GM18951 (cell line): Measurements from ENCODE around the gene COG2.

Source experiments
- POLR2A ChIP-seq: IDR thresholded peaks from 4 replicates; pipeline ENCODE4 v1.6.1; 2011; ENCODE audit warnings: mild to moderate bottlenecking; ENCODE audit not compliant: insufficient read length, insufficient read depth; ENCODE audit errors: extremely low read depth
- in situ Hi-C: fragments of 300-500 bp; cut with MboI; formaldehyde crosslinking; loops from one replicate; pipeline ENCODE4 v1.12.0; 2022; ENCODE audit warnings: low sequenced_read_pairs, mixed read lengths, inconsistent platforms; ENCODE audit not compliant: unreplicated experiment

Gene COG2

DNA sequence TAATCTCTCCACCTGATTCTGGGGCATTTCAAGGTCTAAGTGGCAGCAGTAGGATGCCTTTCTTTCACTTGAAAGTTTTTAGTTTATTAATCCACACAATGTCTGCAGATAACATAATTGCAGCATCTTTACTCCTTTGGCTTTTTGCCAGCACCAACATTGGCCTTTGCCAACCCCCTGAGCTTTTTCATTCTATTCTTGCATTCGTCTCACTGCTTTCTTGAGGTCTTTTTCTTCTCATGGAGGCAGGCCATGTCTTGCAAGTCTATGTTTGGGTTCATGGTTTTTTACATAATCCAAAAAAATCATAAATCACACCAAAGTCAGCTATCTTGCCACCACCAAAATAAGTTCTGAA, 30.4 kb upstream of the COG2 start:
- in situ Hi-C loops: no loop called here
- TF ChIP-seq POLR2A: no peak

DNA sequence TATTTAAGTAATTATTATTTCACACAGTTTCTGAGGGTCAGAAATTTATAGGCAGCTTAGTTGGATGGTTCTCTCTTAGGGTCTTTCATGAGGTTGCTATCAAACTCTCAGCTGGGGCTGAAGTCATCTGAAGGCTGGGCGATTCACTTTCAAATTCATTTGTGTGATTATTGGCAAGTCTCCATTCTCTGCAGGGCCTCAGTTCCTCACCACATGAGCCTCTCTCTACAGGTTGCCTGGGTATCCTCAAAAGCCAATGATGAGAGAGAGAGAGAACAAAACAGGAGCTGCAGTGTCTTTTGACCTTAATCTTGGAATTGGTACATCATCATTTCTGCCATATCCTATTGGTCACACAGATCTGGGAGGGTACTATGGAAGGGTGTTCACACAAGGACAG, 29.6 kb upstream of the COG2 start:
- no peak for TF ChIP-seq POLR2A
- in situ Hi-C loops: no loop called here

GRCh38 chr1:230614121-230614520, 28.2 kb upstream of the COG2 start:
- in situ Hi-C loops: no loop called here
- no peak for TF ChIP-seq POLR2A

DNA sequence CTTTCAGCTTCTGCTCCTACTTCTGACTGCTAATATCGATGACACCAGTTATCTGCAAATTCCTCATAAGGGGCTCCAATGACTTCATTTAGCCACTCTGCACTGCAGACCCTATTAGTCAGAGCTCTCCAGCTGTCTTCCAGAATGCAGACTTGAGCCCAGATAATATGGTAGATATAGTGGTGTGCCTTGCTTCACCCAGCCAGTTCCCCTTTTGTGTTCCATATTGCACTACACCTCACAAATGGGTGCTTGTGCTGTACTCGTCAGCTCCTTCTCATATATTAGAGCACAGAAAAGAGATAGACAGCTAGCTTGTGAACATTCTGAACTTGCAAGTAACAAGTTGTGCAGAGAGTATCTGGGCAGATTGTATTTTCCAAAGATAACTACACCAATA, 23.7 kb upstream of the COG2 start:
- in situ Hi-C loops: no loop called here
- no peak for TF ChIP-seq POLR2A

GRCh38 chr1:230620649-230621323, 21.5 kb upstream of the COG2 start:
- in situ Hi-C loops: no loop called here
- TF ChIP-seq POLR2A: no peak

DNA sequence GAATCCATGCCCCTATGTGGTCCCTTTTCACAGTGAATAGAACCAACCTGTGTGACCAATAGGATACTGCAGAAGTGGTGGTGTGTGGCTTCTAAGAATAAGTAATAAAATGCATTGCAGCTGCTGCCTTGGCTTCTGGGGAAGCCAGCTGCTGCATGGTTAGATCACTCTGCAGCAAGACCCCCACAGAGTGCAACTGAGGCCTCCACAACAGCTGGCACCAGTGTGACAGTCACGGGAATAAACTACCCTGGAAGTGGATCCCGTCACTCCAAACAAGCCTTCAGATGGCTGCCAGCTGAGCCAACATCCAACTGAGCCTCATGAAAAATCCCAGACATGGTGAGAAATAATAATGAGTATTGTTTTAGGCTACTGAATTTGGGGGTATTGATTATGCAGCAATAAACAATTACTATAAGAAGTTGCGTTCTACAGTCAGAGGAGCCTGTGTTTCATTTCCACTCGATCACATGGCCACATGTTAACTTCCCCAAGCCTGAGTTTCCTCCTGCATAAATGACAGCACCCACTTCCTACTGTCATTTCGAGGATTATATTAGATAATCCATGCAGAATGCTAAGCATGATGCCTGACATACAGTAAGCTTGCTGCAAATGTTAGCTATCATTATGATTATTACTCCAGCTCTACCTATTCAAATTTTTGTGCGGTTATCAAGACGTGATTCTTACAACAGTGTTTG, 20.8 kb upstream of the COG2 start:
- in situ Hi-C loops: no loop called here
- TF ChIP-seq POLR2A: no peak

- in situ Hi-C loops: no loop called here
- TF ChIP-seq POLR2A: no peak
These were observed 20.1 kb upstream of the COG2 start for GRCh38 chr1:230622151-230622550.

- in situ Hi-C loops: no loop called here
- TF ChIP-seq POLR2A: no peak
These were observed 18.1 kb upstream of the COG2 start for GRCh38 chr1:230624097-230624713.

- in situ Hi-C loops: no loop called here
- no peak for TF ChIP-seq POLR2A
These were observed 16.0 kb upstream of the COG2 start for GRCh38 chr1:230626232-230626631.

DNA sequence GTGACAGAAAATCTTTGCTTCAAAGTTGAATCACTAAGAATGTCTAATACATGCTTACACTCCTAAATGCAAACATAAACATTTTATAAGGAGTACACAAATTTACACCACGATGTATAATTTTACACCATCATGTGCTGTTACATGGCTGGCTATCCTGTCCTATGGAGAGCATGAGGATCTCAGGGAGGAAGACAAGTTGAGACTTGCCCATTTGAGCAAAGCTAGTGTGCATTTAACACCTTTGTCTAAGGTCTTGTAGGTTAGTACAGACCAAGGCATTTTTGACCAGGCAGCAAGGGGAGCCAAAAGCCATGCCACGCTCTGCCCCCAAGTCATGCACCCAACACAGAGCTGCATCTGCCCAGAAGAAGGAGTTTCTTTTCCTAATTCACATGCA, 14.5 kb upstream of the COG2 start:
- in situ Hi-C loops: no loop called here
- no peak for TF ChIP-seq POLR2A

- in situ Hi-C loops: no loop called here
- TF ChIP-seq POLR2A: no peak
These were observed 12.8 kb upstream of the COG2 start for GRCh38 chr1:230629511-230629910.

DNA sequence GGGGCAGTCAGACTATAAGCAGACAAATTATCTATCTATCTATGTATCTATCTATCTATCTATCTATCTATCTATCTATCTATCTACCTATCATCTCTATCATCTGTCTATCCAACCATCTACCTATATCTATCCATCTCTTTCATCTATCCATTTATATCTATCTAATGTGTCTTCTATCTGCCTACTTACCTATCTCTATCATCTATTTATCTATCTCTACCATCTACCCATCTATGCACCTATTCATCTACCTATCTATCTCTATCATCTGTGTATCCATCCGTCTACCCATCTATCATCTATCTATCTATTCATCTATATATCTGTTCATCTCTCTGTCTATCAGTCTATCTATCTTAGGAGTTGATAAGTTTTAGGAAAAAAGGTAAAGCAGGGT, 10.8 kb upstream of the COG2 start:
- TF ChIP-seq POLR2A: no peak
- in situ Hi-C loops: no loop called here

DNA sequence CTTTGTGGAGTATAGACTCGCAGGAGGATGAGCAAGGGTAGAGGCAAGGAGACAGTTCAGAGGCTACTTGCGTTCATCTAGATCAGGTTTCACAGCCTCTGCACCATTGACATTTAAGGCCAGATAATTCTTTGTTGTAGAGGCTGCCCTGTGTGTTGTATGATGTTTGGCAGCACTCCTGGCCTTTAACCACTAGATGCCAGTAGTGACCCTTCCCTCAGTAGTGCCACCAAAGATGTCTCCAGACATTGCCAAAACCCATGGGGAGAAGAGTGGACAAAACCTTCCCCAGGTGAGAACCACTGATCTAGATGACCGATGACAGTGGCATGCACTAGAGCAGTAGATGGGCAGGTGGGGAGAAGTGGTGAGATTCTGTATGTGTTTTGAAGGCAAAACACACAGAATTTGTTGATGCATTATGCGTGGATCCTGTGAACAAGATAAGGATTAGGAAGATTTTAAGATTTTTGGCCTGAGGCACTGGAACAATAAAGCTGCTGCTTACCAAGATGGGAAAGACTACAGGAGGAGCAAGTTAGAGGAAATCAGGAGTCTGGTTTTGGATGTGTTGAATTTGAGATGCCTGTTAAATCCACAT, 9.9 kb upstream of the COG2 start:
- in situ Hi-C loops: no loop called here
- TF ChIP-seq POLR2A: no peak

GRCh38 chr1:230633469-230633868, 8.8 kb upstream of the COG2 start:
- in situ Hi-C loops: no loop called here
- TF ChIP-seq POLR2A: no peak

- no peak for TF ChIP-seq POLR2A
- in situ Hi-C loops: no loop called here
These were observed 7.9 kb upstream of the COG2 start for GRCh38 chr1:230634384-230634783.
